GM19023 (cell line): ENCODE results near the gene FGF4.

ENCODE experiments used
- ATAC-seq: cut with Tn5 transposase; IDR thresholded peaks from one replicate; pipeline ENCODE4 v1.9.1; 2021; ENCODE audit warnings: mild to moderate bottlenecking, moderate library complexity; ENCODE audit not compliant: unreplicated experiment

FGF4 gene

GRCh38 chr11:69726481-69726880 is 48.7 kb downstream of the FGF4 start:
- no peak for ATAC-seq

GRCh38 chr11:69726019-69726418 is 49.1 kb downstream of the FGF4 start:
- no peak for ATAC-seq

GRCh38 chr11:69721745-69722144 is 53.4 kb downstream of the FGF4 start:
- no peak for ATAC-seq

DNA sequence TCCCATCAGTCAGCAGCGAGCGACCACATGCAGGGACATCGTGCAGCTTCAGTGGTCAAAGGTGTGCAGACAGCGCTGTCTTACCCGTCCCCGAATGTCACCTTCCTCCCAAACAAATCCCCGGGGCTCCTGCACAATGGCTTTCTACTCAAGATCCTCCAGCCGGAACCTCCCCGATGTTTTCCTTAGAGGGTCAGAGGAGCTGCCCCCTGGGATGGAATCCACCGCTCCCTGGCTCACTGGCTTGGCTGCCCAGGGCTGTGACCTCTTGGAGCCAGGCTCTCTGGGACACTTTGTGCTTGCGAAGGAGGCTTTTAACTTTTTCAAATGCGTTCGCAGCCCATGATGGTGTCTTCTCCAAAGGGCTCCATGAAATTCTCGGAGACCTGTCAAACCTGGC is 54.0 kb downstream of the FGF4 start:
- ATAC-seq: no peak
